ENCODE measurements around the gene WNT8A. TPM values are rescaled to one million over a fixed set of nuclear protein-coding genes. Genes with fewer than 3 reads are reported as not detected.

The WNT8A gene
- not detected in 2 replicates for total RNA-seq

DNA sequence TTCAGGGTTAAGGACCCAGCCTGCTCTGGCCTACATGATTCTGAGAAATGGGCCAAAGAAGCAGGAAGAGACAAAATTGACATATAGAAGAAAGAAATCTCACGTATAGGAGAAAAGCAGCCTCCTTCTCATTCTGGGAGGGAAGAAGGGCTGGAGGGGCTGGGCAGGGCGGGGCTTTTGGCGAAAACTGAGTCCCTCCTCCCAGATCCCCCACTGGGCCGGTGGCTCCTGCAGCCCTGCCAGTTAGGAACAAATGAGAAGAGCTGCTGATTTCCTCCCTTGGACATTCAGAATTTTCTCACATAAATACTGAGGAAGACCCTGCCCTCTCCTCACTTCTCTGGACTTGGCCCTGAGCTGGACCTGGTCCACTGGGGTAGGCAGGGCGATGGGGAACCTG is at the start of gene WNT8A:
Gene WNT8A, plus strand, starts transcription at position 332 of the 400 bp plus-strand sequence. CDS start 95 bp downstream, outside the sequence.

DNA sequence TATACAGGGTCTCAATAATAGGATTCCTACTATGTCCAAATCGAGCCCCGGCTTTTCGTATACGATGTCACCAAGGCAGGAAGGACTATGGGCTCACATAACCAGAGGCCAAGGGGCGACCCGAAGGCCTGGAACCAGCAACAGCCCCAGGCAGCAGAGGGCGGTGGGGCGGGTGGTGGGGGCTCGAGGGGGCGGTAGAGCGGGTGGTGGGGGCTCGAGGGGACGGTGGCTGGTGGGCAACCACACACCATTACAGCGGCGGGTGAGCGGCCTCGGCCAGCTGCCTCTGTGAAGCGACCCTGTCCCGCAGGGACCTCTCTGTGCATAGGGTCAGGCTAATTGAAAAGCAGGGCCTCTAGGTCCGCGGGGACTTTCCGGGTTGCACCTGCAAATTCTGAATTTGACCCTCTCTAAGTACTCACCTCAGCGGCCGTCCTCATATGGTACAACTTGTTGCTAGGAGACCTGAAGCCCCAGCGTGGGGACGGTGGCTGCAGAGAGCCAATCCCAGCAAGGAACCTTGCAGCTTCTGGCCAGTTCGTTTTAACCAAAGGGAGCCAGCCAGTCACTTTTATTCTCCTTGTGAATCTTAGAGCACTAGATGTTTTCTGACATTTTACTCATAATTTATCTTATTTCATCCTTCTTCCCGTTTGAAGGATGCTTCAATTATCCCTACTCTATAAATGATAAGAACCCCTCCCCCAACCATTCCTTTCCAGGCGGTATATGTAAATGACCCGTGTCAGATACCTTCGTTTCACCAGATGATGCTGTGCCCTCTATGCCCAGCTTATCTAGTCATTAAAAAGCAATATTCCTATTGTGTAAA is 55.3 kb downstream of the WNT8A start, which contains the start of gene NME5:
Gene NME5, minus strand, starts transcription at position 480 of the 832 bp plus-strand sequence. CDS start 648 bp downstream, outside the sequence.

Other genes with a start within 250 kb of the WNT8A start
- gene MYOT, start 216.2 kb upstream of the WNT8A start, total RNA-seq, result not detected in 2 replicates
- under 0.01 TPM in 1 of 2 replicates, not detected in the other for gene PKD2L2, start 194.6 kb upstream of the WNT8A start, total RNA-seq
- gene FAM13B, start 51.0 kb upstream of the WNT8A start, total RNA-seq, result 26.9 and 28.2 TPM in 2 replicates
- 1.7 and 3.4 TPM in 2 replicates for gene NME5, start 55.4 kb downstream of the WNT8A start, total RNA-seq
- 35.9 and 60.5 TPM in 2 replicates for gene BRD8, start 94.6 kb downstream of the WNT8A start, total RNA-seq
- gene KIF20A, start 95.1 kb downstream of the WNT8A start, total RNA-seq, result 31.1 and 126 TPM in 2 replicates
- 24.7 and 25.5 TPM in 2 replicates for gene CDC23, start 129.3 kb downstream of the WNT8A start, total RNA-seq
- gene GFRA3, start 190.6 kb downstream of the WNT8A start, total RNA-seq, result not detected in 2 replicates
- gene CDC25C, start 247.8 kb downstream of the WNT8A start, total RNA-seq, result 3.4 and 22.4 TPM in 2 replicates